HG03064 (cell line): ENCODE measurements around the gene TMSB15A.
"Not testable (repeated sequence)": the region's sequence is repeated elsewhere in the genome, so short reads cannot be mapped to it uniquely, and the experiment has no call there.

Experiments used
- ATAC-seq: cut with Tn5 transposase; IDR thresholded peaks from one replicate; pipeline ENCODE4 v1.9.1; 2021; ENCODE audit warnings: low read depth; ENCODE audit not compliant: unreplicated experiment

Gene TMSB15A

DNA sequence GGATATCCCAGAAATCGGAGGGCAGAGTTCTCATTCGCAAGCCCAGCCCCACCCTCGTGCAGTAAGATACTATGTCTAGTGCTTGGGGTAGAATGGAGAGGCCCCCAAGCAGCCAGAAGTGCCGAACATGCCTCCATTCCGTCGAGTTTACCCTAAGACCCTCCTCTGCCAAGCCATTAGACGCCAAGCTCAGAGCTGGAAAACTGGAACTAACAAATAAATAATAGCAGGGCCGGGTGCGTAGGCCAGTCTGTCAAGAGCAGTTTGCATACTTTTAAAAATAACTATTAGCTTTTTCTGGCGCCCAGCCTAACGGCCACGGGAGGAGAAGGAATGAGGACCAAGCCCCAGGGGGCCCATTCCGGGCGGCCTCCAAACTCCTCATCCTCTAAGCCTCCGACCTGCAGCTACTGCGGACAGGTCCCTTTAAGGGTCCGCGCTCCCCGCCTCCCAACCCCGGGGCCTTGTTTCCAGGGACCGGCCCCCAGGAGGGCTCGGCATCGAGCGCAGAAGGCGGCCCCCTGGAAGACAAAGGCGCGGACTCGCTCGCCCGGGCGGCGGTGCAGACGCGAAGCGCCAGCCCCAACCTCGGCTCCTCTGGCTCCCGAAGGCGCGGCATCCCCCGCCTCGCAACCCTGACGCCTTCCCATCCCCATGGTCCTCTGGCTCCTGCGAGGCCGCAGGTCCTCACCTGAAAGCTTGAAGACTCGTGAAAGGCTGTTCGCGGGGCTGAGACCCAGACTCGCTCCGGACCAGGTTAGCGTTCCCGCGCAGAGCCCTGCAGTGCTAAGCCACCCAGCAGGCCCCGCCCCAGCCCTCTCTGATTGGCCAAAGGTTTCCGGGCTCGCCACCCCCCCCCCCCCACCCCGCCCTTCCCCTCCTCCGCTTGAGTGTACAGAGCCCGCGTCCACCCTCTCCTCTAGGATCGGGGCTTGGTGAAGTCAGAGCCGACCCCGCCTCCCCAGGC is at the start of gene TMSB15A:
TSS of gene TMSB15A (minus strand) at position 765 of the 967 bp plus-strand sequence.
- ATAC-seq, result no peak

DNA sequence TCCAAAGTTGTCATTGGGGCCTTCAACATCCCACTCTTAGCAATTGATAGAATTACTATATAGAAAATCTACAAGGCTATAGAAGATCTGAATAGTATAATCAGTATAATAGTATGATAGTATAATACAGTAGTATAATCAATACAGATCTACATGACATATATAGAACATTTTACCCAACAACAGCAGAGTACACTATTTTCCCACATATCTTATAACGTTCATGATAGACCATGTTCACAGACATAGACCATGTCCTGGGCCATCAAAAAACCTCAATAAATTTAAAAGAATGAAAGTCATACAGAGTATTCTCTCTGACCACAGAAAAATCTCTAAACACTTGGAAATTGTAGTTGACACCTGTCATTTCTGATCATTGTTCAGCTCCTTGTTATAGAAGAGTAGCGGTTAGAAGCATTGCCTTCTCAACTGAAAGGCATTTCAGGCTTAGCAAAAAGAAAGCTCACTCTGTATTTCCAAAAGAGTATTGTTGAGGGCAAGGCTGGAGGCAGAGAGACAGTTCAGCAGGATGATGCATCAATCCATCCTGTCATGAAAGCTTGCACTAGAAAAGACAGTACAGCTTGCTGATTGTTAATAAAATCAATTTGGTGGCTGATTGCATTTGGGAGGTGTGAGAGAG is 44.0 kb upstream of the TMSB15A start:
- no peak for ATAC-seq

DNA sequence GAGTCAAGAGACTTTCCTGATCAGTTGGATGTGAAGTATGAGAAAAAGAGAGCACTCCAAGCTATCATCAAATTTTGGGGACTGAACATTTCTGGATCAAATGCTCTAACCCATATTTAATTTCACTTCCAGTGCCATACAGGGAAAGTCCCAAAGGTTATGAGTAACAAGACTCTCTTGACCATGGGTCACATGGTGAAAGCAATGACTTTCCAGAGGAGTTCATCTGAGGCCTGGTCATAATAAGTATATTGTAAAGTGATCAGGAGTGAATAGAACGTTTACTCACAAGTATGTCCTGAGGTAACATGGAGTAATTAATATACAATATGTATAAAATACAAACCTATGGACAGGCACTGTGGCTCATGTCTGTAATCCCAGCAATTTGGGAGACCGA is 42.1 kb upstream of the TMSB15A start:
- ATAC-seq, result no peak

DNA sequence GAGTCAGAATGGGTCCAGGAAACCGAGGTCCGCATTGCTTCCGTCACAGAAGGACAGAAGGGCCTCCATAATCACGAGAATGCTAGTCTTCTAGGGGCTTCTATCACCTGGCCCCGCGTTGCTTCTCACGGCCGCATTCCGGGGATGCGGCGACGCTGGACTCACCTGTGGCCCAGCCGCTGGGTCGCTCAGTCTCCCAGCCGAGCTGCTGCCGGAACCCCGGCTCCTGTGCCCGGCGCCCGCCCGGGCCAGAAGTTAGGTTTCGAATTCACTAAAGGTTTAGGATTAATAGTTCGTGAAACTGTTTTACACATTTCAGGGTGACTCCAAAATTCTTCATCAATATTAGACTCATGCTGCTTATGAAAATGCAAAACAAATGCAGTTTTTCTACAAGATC is 31.7 kb upstream of the TMSB15A start:
- ATAC-seq, result no peak

DNA sequence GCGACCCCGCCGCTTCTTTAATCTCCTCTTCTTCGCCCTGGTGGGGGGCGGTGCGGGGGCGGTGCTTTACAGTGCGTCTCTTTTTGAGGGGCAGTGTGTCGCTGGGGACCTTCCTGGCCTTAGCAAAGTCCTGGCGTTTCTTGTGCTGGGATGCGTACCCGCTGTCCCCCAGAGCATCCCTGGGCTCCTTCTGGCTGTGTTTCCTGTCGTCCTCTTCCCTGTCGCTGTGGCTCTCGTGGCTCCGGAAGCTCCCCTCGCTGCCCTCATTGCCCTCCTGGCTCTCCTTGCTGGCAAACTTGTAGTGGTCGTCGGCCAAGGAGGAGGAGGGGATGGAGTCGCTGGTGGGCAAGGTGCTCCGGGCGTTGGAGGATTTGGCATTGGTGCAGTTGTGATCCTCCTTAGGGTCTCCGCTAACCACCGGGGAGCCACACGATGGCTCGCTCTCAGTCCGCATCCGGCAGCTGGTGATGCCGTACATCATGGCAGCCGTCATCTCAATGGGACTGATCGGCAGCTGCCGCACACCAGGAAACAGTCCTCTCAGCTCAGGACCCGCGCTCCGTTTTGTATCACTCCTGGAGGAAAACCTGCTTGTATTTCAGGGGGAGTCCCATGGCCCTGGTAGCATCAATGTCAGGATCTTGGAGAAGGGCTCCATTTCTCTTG is 30.4 kb upstream of the TMSB15A start:
- ATAC-seq, result peak; percentile 71

DNA sequence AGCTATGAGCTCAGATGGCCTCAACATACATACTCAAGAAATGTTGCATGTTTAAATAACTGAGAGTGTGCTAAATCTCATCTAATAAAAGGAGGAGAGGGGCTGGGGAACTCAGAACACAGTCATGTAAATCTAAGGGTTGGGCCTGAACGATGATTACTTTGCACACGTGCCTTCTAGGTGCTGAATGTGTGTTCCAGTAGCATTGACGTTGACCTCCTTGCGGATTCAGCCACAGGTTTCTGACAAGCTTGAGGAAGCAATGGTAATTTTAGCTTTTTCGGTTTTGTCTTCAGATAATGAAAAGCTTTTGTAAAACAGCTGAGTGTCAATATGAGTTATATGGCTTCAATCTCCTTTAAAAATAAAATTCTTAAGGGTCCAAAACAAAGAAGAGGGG is 29.6 kb upstream of the TMSB15A start:
- not testable (repeated sequence) for ATAC-seq

DNA sequence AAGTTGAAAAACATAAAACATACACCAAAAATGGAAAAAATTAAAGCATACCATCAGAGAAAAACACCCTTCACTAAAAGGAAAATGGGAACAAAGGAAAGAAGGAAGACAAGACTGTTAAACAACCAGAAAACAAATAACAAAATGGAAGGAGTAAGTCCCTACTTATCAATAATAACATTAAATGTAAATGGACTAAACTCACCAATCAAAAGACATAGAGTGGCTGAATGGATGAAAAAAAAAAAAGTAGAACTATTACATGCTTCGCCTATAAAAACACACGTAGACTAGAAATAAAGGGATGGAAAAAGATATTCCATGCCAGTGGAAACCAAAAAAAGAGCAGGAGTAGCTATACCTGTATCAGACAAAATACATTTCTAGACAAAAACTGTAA is 19.4 kb upstream of the TMSB15A start:
- ATAC-seq, result no peak

DNA sequence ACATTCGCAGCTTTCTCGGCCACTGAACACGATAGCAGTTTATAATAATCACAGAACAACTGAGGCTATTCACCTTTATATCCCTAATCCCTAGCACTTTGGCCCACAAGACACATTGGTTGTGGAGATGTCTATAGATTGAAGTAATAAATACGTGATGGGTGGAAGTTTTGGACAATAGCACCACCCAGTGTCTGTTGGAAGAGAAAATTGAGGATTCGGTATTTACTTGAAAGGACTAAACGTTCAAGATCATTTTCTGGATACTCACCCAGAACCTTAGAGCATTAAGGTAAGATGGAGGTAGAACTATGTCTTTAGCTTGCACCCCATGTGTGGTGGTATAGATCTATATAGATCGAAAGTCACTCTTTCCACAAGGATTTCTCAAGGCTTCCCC is 787 bp upstream of the TMSB15A start:
- ATAC-seq, result no peak

DNA sequence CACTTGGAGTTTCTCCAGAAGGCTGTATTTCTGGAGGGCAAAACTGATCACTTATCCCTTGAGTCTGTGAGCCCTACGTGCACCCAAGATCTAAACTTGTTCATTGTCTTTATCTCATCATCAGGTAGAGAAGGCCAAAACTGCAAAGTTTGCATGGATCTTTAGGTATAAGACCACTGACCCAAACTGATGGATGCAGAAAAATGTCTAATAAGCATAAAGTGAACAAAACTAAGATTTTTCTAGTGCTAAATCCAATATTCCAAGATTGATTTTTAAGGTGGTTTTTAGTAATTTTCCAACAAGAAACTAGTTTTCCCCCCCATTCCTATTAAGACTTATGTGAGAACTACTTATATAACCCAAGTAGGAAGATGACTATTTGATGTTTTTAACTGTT is 2.0 kb downstream of the TMSB15A start:
- ATAC-seq, result no peak

DNA sequence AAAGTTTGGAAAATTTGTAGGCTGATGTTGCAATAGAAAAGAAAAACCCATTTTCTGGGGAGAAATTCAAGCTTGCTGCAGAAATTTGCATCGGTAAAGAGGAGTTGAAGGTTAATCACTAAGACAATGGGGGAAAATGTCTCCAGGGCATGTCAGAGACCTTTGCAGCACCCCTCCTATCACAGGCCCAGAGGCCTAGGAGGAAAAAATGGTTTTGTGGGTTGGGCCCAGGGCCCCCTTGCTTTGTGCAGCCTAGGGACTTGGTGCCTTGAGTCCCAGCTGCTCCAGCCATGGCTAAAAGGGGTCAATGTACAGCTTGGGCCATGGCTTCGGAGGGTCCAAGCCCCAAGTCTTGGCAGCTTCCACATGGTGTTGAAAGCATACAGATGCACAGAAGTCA is 17.8 kb downstream of the TMSB15A start:
- ATAC-seq, result no peak

DNA sequence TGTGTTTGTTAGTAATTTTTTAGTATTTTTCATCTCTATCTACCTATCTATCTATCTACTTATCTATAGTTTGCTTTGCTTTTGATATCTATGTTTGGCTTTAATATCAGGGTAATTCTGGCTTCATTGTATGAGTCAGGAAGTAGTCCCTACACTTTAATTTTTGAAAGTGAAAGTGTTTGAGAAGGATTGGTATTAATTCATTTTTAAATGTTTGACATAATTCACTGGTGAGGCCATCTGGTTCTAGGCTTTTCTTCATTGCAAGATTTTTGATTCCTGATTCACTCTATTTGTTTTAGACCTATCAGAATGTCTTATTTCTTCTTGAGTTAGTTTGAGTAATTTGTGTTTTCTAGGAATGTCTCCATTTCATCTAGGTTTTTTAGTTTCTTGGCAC is 24.8 kb downstream of the TMSB15A start:
- no peak for ATAC-seq

DNA sequence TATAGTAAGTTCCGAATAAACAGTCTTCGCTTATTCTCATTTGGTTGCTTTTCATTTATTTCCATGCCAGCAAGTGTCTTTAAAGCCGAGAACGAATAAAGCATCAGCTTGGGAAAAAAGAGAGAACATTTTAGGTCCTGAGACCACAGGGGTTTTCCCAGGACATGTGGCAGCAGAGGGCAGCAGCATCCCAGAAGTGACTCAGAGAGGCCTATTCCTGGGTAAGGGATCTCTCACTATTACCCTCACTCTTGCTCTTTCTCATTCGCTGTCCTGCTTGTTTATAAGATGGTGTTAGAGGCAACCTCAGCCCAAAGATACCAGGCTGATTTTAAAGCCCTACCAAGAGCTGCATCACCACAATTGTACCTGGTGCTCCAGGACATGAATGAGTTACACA is 37.8 kb downstream of the TMSB15A start:
- not testable (repeated sequence) for ATAC-seq

DNA sequence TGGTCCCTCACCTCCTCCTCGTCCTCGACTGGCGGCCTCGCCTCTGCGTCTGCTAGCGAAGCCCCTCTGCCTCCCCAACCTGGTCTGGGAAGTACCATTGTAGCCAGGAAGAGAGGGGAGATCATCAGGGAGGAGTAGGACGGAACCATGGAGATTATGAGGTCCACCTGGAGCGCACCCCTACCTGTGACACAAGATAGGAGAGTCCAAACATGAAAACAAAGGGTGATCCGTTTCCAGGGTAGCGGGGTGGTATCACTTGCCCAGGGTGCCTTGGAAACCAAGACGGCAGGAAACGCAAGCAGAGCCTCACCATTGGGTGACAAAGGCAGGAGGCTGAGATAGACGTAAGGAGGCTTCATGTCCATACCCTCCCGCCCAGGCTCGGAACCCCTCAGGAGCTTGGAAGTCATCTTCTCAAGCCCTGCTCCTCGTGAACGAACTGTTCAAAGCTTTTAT is 44.7 kb downstream of the TMSB15A start, which contains the start of gene TCP11X2:
TSS of gene TCP11X2 (minus strand) at position 51 of the 459 bp plus-strand sequence.
- not testable (repeated sequence) for ATAC-seq

DNA sequence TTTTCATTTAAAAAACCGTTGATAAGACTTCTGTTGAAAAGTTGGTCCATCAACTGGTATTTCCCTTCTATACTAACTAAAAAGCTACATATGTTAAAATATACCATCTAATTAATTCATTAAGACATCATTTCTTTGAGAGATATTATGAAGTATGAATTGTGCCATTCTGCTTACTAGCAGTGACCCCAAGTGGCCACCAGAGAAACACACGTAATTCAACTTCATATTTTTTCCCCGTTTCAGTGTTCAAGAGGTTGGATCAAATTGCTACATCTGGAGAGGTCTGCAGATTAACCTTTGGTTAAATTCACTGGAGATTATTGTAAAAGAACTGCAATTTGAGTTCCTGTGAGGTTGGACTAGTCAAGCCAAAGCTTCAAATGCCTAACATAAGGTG is 46.3 kb downstream of the TMSB15A start:
- ATAC-seq, result not testable (repeated sequence)
